Activated CD4-positive, alpha-beta T cell treated with anti-CD3 and anti-CD28 coated beads for 48 hours (primary cell): ENCODE data around the gene GPR31.

Experiments
- DNase-seq: peaks from one replicate; pipeline ENCODE4 v3.0.0-alpha.2; 2020

Gene GPR31

GRCh38 chr6:167116109-167116837 is 41.5 kb downstream of the GPR31 start:
- no peak for DNase-seq

GRCh38 chr6:167115054-167115453 is 42.7 kb downstream of the GPR31 start:
- no peak for DNase-seq

- DNase-seq = peak; percentile 63
Measured at GRCh38 chr6:167113935-167114910, 43.6 kb downstream of the GPR31 start.

GRCh38 chr6:167113047-167113754 is 44.6 kb downstream of the GPR31 start:
- no peak for DNase-seq

GRCh38 chr6:167112421-167112820 is 45.4 kb downstream of the GPR31 start:
- no peak for DNase-seq

GRCh38 chr6:167111597-167111996 is 46.2 kb downstream of the GPR31 start:
- DNase-seq = no peak

- DNase-seq = no peak
Measured at GRCh38 chr6:167109651-167110050, 48.1 kb downstream of the GPR31 start.

GRCh38 chr6:167108278-167108677 is 49.5 kb downstream of the GPR31 start:
- no peak for DNase-seq

- no peak for DNase-seq
Measured at GRCh38 chr6:167107787-167108186, 50.0 kb downstream of the GPR31 start.

- DNase-seq = no peak
Measured at GRCh38 chr6:167106406-167106805, 51.4 kb downstream of the GPR31 start.
